HepG2 (cell line): Measurements from ENCODE around the gene TBC1D22A. TPM values are rescaled to one million over a fixed set of nuclear protein-coding genes. Genes with fewer than 3 reads are reported as not detected.

Experiments
- ATAC-seq: fragments of 200-7000 bp; cut with Tn5 transposase; 3 replicates; pipeline ENCODE4 v1.9.1; 2020; ENCODE audit warnings: mild to moderate bottlenecking, moderate library complexity
- BruUV-seq: library from RNA; stranded (reverse); fragments of 400-500 nt; replicated peaks from 2 replicates; lab custom pipeline; 2021; lab: Mats Ljungman, UMichigan
- CTCF ChIA-PET: fragments of 300-600 bp; formaldehyde crosslinking; extraction: SDS; loops from one replicate; lab custom pipeline; 2021; ENCODE audit warnings: low total read pairs, inconsistent platforms, low intra/inter-chr PET ratio; lab: Yijun Ruan, JAX
- POLR2A ChIA-PET: fragments of 350-600 bp; sonication (Branson Sonifier 250); formaldehyde crosslinking; loops from one replicate; lab custom pipeline; 2020; ENCODE audit warnings: antibody characterized with exemption, inconsistent platforms; lab: Yijun Ruan, JAX
- DNase-seq: peaks from one replicate; pipeline ENCODE4 v3.0.0-alpha.2; 2015; ENCODE audit warnings: low spot score
- FAIRE-seq: peaks from 3 replicates; lab custom pipeline; 2011; peaks lifted over from hg19 to GRCh38; lab: Jason Lieb, UNC
- H2AFZ ChIP-seq: one replicate; pipeline ENCODE4 v1.6.1; 2011; ENCODE audit warnings: low read length, inconsistent platforms
- H3K27ac ChIP-seq: fragments of 300-600 bp; 3 replicates; pipeline ENCODE4 v1.8.0; 2011; ENCODE audit warnings: mixed run types, mild to moderate bottlenecking, mixed read lengths, low read length, inconsistent platforms; ENCODE audit not compliant: insufficient read depth; ENCODE audit errors: extremely low read length
- H3K27me3 ChIP-seq, 2 experiments: fragments of 200-600 bp in 1 of 2; 2 replicates in 1 of 2; 3 replicates in 1 of 2; pipeline versions ENCODE4 v1.6.0 to v1.8.0; 2011; ENCODE audit warnings: low read length in 2 of 2, mild to moderate bottlenecking in 2 of 2, moderate library complexity in 2 of 2, inconsistent platforms in 1 of 2; ENCODE audit not compliant: insufficient read depth in 2 of 2, control insufficient read depth in 1 of 2
- H3K36me3 ChIP-seq, 2 experiments: fragments of 200-600 bp in 1 of 2; replicated peaks in 1 of 2; 2 replicates in 1 of 2; 3 replicates in 1 of 2; pipeline versions ENCODE4 v1.5.1 to v1.8.0; 2011; ENCODE audit warnings: low read length in 2 of 2, inconsistent platforms in 1 of 2; ENCODE audit not compliant: insufficient read depth in 2 of 2, control insufficient read depth in 1 of 2
- H3K4me1 ChIP-seq: 2 replicates; pipeline ENCODE4 v1.5.1; 2012; ENCODE audit warnings: low read length, inconsistent platforms; ENCODE audit not compliant: insufficient read depth
- H3K4me2 ChIP-seq: 2 replicates; pipeline ENCODE4 v1.6.0; 2011; ENCODE audit warnings: low read depth, low read length, inconsistent platforms
- H3K4me3 ChIP-seq, 3 experiments: fragments of 200-600 bp in 1 of 3; sonication (generic), shearing (Covaris generic) in 1 of 3; replicated peaks in 1 of 3; 2 replicates each; pipeline ENCODE4 v1.5.1; 2011 to 2016; ENCODE audit warnings: low read length in 3 of 3, inconsistent platforms in 2 of 3, low read depth in 2 of 3, mild to moderate bottlenecking in 2 of 3, control low read depth in 1 of 3, mixed read lengths in 1 of 3; ENCODE audit not compliant: insufficient read depth in 1 of 3
- H3K79me2 ChIP-seq: one replicate; pipeline ENCODE4 v1.6.1; 2011; ENCODE audit warnings: low read length, inconsistent platforms; ENCODE audit not compliant: insufficient read depth
- H3K9ac ChIP-seq: 2 replicates; pipeline ENCODE4 v1.6.0; 2011; ENCODE audit warnings: mild to moderate bottlenecking, low read depth, low read length, inconsistent platforms; ENCODE audit not compliant: insufficient read depth
- H3K9me3 ChIP-seq: 2 replicates; pipeline ENCODE4 v1.5.1; 2012; ENCODE audit warnings: mild to moderate bottlenecking, low read length
- H4K20me1 ChIP-seq: 2 replicates; pipeline ENCODE4 v1.6.0; 2011; ENCODE audit warnings: inconsistent platforms, mild to moderate bottlenecking, low read length, moderate library complexity; ENCODE audit not compliant: insufficient read depth
- FOXA1 ChIP-seq, 2 experiments: fragments of 450-650 bp in 1 of 2; sonication (generic) in 1 of 2; formaldehyde crosslinking in 1 of 2; IDR thresholded peaks; 2 replicates each; pipeline versions ENCODE4 v1.4.0 to v1.6.1; 2016 to 2020; ENCODE audit warnings: missing genetic modification reagents in 1 of 2
- JUND ChIP-seq: sonication (generic); formaldehyde crosslinking; IDR thresholded peaks from 2 replicates; pipeline ENCODE4 v1.8.0; 2022; ENCODE audit warnings: mild to moderate bottlenecking, missing genetic modification reagents
- KDM1A ChIP-seq: IDR thresholded peaks from 2 replicates; pipeline ENCODE4 v1.6.1; 2016; ENCODE audit warnings: missing compliant biosample characterization
- PCBP1 ChIP-seq: fragments of 200-400 bp; formaldehyde crosslinking; IDR thresholded peaks from 2 replicates; pipeline ENCODE4 v1.6.1; 2017; ENCODE audit warnings: mild to moderate bottlenecking, low read depth, low read length, borderline replicate concordance
- SCMH1 ChIP-seq: sonication (generic); formaldehyde crosslinking; IDR thresholded peaks from 2 replicates; pipeline ENCODE4 v1.9.0; 2021; ENCODE audit warnings: missing genetic modification reagents, mild to moderate bottlenecking, borderline replicate concordance
- SIN3B ChIP-seq: fragments of 150-350 bp; IDR thresholded peaks from 2 replicates; pipeline ENCODE4 v1.6.1; 2014; ENCODE audit warnings: low read length
- ZFP36L2 ChIP-seq: sonication (generic); formaldehyde crosslinking; IDR thresholded peaks from 2 replicates; pipeline ENCODE4 v1.4.0; 2020; ENCODE audit warnings: missing genetic modification reagents
- ZNF274 ChIP-seq: sonication (generic); formaldehyde crosslinking; IDR thresholded peaks from 2 replicates; pipeline ENCODE4 v1.5.1; 2020; ENCODE audit warnings: mild to moderate bottlenecking, missing genetic modification reagents
- ZNF556 ChIP-seq: sonication (generic); formaldehyde crosslinking; IDR thresholded peaks from 2 replicates; pipeline ENCODE4 v1.4.0; 2020; ENCODE audit warnings: mild to moderate bottlenecking, missing genetic modification reagents, borderline replicate concordance
- ZNF839 ChIP-seq: sonication (generic); formaldehyde crosslinking; IDR thresholded peaks from 2 replicates; pipeline ENCODE4 v1.4.0; 2020; ENCODE audit warnings: missing genetic modification reagents, mild to moderate bottlenecking, borderline replicate concordance
- ZSCAN31 ChIP-seq: sonication (generic); formaldehyde crosslinking; IDR thresholded peaks from 2 replicates; pipeline ENCODE4 v1.5.0; 2020; ENCODE audit warnings: low read depth, mild to moderate bottlenecking, missing genetic modification reagents
- WGBS: methylation state at CpG from one replicate; pipeline ENCODE4 v1.1.6; 2017; ENCODE audit warnings: low lambda C conversion rate; 5-methylcytosine and 5-hydroxymethylcytosine counted together
- in situ Hi-C: cut with HindIII; loops from 2 replicates; pipeline ENCODE4 v1.10.0; 2017; ENCODE audit warnings: low pct_unique_long_range_greater_than_20kb; ENCODE audit not compliant: extremely low pct_ligation_motif_present
- intact Hi-C: fragments of 100-400 bp; cut with micrococcal nuclease; formaldehyde crosslinking; loops from one replicate; pipeline ENCODE4 v1.10.0; 2022; ENCODE audit not compliant: unreplicated experiment
- polyA plus RNA-seq, 8 experiments: library from polyadenylated mRNA; depleted of rRNA in 3 of 8; stranded (reverse) in 7 of 8; unstranded in 1 of 8; fragments of >200 nt; fragmentation: Illumina TruSeq in 4 of 8; extraction: Trizol in 4 of 8; gene quantifications; 2 replicates each; pipeline versions ENCODE4 v1.2.1 to v1.2.3, GENCODE V29; 2011 to 2016; ENCODE audit warnings: low read depth in 4 of 8, missing spikeins in 1 of 8, mixed read lengths in 1 of 8; ENCODE audit not compliant: insufficient read depth in 1 of 8
- total RNA-seq, 5 experiments: library from RNA; depleted of rRNA; stranded (reverse); fragments of >200 nt; fragmentation: Illumina TruSeq; extraction: Trizol; gene quantifications; 2 replicates each; pipeline ENCODE4 v1.2.3, GENCODE V29; 2016; ENCODE audit warnings: low read depth in 1 of 5
- TF ChIP-seq, protein P1 (sequence below): IDR thresholded peaks from 2 replicates; pipeline ENCODE4 v1.6.1; 2018; ENCODE audit warnings: missing genetic modification reagents
- TF ChIP-seq, protein P2 (sequence below): sonication (generic); formaldehyde crosslinking; IDR thresholded peaks from 2 replicates; pipeline ENCODE4 v1.4.0; 2020; ENCODE audit warnings: missing genetic modification reagents

Gene TBC1D22A
- total and polyA plus RNA-seq, 2 of the 13 experiments (the other 11 are each of a cell fraction or from before 2014, with no cell fraction given): 17.3 to 18.0 TPM

DNA sequence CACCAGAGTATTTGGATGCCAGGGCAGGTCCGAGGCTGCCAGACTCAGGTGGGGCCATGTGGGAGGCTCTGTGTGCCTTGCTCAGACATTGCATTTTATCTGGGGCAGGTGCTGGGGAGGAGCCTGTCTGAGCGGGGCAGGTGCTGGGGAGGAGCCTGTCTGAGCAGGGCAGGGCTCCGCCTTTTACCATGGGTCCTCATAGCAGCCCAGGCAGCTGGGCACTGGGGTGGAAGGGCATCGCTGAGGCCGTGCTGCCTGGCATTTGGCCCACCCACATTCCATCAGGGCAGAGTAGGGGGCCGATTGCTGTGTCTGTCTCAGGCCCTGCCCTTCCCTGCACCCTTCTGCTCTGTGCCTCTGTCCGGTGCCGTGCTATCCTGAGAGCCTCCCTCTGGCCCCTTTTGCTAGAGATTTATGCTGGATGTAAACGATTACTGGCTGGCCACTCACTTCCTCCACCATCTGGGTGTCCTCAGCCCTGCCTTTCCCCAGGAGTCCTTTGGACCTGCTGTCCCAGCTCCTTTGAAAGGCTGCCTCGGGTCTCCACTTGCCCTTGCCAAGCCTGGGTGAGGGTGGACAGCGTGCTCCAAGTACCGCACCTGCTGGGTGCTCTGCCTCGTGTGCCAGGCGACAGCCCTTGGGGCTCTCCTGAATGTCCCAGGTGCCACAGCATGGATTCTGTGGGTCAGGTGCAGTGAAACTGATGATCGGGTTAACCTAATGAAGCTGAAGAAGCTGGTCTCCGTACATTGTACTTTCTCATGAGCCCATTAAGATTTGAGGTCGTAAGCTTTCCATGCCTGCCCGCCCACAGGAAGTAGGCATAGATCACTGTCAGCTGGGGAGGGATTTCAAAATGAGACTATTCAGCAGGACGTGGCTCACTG is 281.6 kb downstream of the TBC1D22A start:
- Histone ChIP-seq H2AFZ (no peak overlapping the region), H3K9me3 (no peaks in the 10 kb centered on the region), H3K27me3 (no peaks in the 10 kb centered on the region), H3K4me1 (peaks cover 18% of the 10 kb centered on the region), H3K4me3 (no peak overlapping the region), H3K79me2 (no peaks in the 10 kb centered on the region), H3K36me3 (no peaks in the 10 kb centered on the region), H4K20me1 (no peaks in the 10 kb centered on the region), H3K27ac (no peak overlapping the region), H3K9ac (no peak overlapping the region), H3K4me2 (no peak overlapping the region)
- CTCF ChIA-PET: no interaction called here
- DNase-seq (no peak), ATAC-seq (no peak), FAIRE-seq (no peak)
- POLR2A ChIA-PET: no interaction called here
- 69% methylated on average over 11 of the region's 19 CpGs for WGBS
- no TSS peak for BruUV-seq
- intact Hi-C loops (no loop called here), in situ Hi-C loops (no loop called here)
- TF ChIP-seq PCBP1: no peak
- TF ChIP-seq KDM1A (CRISPR knock-in tag): no peak
- TF ChIP-seq ZNF556 (CRISPR knock-in tag): no peak
- no peak for TF ChIP-seq ZSCAN31 (CRISPR knock-in tag)
- TF ChIP-seq SIN3B: no peak
- TF ChIP-seq, protein P1, sequence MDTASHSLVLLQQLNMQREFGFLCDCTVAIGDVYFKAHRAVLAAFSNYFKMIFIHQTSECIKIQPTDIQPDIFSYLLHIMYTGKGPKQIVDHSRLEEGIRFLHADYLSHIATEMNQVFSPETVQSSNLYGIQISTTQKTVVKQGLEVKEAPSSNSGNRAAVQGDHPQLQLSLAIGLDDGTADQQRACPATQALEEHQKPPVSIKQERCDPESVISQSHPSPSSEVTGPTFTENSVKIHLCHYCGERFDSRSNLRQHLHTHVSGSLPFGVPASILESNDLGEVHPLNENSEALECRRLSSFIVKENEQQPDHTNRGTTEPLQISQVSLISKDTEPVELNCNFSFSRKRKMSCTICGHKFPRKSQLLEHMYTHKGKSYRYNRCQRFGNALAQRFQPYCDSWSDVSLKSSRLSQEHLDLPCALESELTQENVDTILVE (CRISPR knock-in tag): no peak
- no peak for TF ChIP-seq FOXA1 (IDR thresholded peaks at IDR 0.05)
- TF ChIP-seq FOXA1 (CRISPR knock-in tag; IDR thresholded peaks at IDR 0.05): no peak
- TF ChIP-seq, protein P2, sequence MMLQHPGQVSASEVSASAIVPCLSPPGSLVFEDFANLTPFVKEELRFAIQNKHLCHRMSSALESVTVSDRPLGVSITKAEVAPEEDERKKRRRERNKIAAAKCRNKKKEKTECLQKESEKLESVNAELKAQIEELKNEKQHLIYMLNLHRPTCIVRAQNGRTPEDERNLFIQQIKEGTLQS (CRISPR knock-in tag): no peak
- no peak for TF ChIP-seq ZFP36L2 (CRISPR knock-in tag)
- no peak for TF ChIP-seq SCMH1 (CRISPR knock-in tag)
- no peak for TF ChIP-seq JUND
- TF ChIP-seq ZNF274 (CRISPR knock-in tag): no peak
- no peak for TF ChIP-seq ZNF839 (CRISPR knock-in tag)
